CD4-positive, alpha-beta T cell treated with Interleukin-2 at 100 ng/mL for 4 hours (primary cell): ENCODE results near the gene TRIM33.
A peak's percentile ranks its signal among the peaks of the same experiment; 100 is the strongest.

ENCODE experiments used
- DNase-seq: peaks from one replicate; pipeline ENCODE4 v3.0.0-alpha.2; 2020; ENCODE audit warnings: low spot score

TRIM33 gene

GRCh38 chr1:114350731-114351445, 160.1 kb downstream of the TRIM33 start:
- no peak for DNase-seq

GRCh38 chr1:114349891-114350605, 161.0 kb downstream of the TRIM33 start:
- no peak for DNase-seq

- DNase-seq, result no peak
These were observed 163.4 kb downstream of the TRIM33 start for GRCh38 chr1:114347431-114348209.

- peak; percentile 97 for DNase-seq
These were observed 164.4 kb downstream of the TRIM33 start for GRCh38 chr1:114346480-114347029.

GRCh38 chr1:114345930-114346479, 165.0 kb downstream of the TRIM33 start:
- DNase-seq, result no peak

- no peak for DNase-seq
These were observed 166.3 kb downstream of the TRIM33 start for GRCh38 chr1:114344656-114345055.
